Measurements from ENCODE around the gene MCEMP1.

GRCh38 chr19:7642295-7643030 lies 34.4 kb upstream of the MCEMP1 start:
- no peak for TF ChIP-seq CTCF (IDR thresholded peaks at IDR 0.05)
- no peak for TF ChIP-seq POLR2A (IDR thresholded peaks at IDR 0.05)

Data from lower leg skin (tissue), 3 donors.